Vagina (tissue), 2 donors: ENCODE results near the gene DKK3. TPM values are rescaled to one million over a fixed set of nuclear protein-coding genes. Genes with fewer than 3 reads are reported as not detected.
A peak's percentile ranks its signal among the peaks of the same experiment; 100 is the strongest.

ENCODE experiments used
- DNase-seq, 2 donors: peaks; one replicate each; pipeline ENCODE4 v3.0.0-alpha.2; 2017; ENCODE audit errors: extremely low spot score in 2 of 2
- H3K27ac ChIP-seq: fragments of 200-600 bp; sonication (generic); one replicate; pipeline ENCODE4 v1.5.1; 2019
- H3K27me3 ChIP-seq: fragments of 200-600 bp; sonication (generic); one replicate; pipeline ENCODE4 v1.5.1; 2019
- H3K36me3 ChIP-seq, 2 donors: fragments of 200-600 bp; sonication (generic); one replicate each; pipeline ENCODE4 v1.5.1; 2017 to 2019
- H3K4me1 ChIP-seq: fragments of 200-600 bp; sonication (generic); one replicate; pipeline ENCODE4 v1.5.1; 2019
- H3K4me3 ChIP-seq, 2 donors: fragments of 200-600 bp; sonication (generic); 1 replicate in 1 of 2; 2 replicates in 1 of 2; pipeline ENCODE4 v1.5.1; 2016 to 2019
- H3K9me3 ChIP-seq: fragments of 200-600 bp; sonication (generic); one replicate; pipeline ENCODE4 v1.5.1; 2019
- POLR2A ChIP-seq, 2 donors: fragments of 450-650 bp; IDR thresholded peaks; one replicate each; pipeline ENCODE4 v1.6.1; 2017; ENCODE audit warnings: antibody characterized with exemption in 2 of 2, mild to moderate bottlenecking in 2 of 2, moderate library complexity in 2 of 2
- POLR2AphosphoS5 ChIP-seq, 2 donors: sonication (generic); formaldehyde crosslinking; IDR thresholded peaks; one replicate each; pipeline ENCODE4 v1.9.0; 2017; ENCODE audit warnings: antibody characterized with exemption in 2 of 2, mild to moderate bottlenecking in 2 of 2, low read depth in 1 of 2; ENCODE audit not compliant: insufficient read depth in 1 of 2
- intact Hi-C: fragments of 100-400 bp; cut with DNase I; formaldehyde crosslinking; loops from one replicate; pipeline ENCODE4 v1.15.1; 2023
- total RNA-seq: library from RNA; depleted of rRNA; stranded (reverse); fragments of >200 nt; gene quantifications from one replicate; pipeline ENCODE4 v1.2.3, GENCODE V29; 2016
- TF ChIP-seq, protein P1 (sequence below), 3 experiments: fragments of 450-650 bp in 2 of 3; fragments of 200-600 bp in 1 of 3; sonication (generic) in 1 of 3; IDR thresholded peaks; one replicate each; pipeline ENCODE4 v1.5.1; 2017 to 2019; ENCODE audit warnings: antibody characterized with exemption in 3 of 3, mild to moderate bottlenecking in 2 of 3, moderate library complexity in 2 of 3

DKK3 gene
- total RNA-seq, 1 donor from 2014 or later = 110 TPM

GRCh38 chr11:12046636-12047236 lies 38.3 kb upstream of the DKK3 start:
- H3K27ac ChIP-seq = no peak overlapping the region
- no peaks in the 10 kb centered on the region for H3K9me3 ChIP-seq
- H3K36me3 ChIP-seq = no peaks in the 10 kb centered on the region
- peaks cover 36% of the 10 kb centered on the region for H3K4me1 ChIP-seq
- TF ChIP-seq POLR2A (IDR thresholded peaks at IDR 0.05) (no peak), POLR2AphosphoS5 (IDR thresholded peaks at IDR 0.05; ENCODE audit: insufficient read depth in 1 of 2, low read depth in 1 of 2) (no peak)
- TF ChIP-seq, protein P1, sequence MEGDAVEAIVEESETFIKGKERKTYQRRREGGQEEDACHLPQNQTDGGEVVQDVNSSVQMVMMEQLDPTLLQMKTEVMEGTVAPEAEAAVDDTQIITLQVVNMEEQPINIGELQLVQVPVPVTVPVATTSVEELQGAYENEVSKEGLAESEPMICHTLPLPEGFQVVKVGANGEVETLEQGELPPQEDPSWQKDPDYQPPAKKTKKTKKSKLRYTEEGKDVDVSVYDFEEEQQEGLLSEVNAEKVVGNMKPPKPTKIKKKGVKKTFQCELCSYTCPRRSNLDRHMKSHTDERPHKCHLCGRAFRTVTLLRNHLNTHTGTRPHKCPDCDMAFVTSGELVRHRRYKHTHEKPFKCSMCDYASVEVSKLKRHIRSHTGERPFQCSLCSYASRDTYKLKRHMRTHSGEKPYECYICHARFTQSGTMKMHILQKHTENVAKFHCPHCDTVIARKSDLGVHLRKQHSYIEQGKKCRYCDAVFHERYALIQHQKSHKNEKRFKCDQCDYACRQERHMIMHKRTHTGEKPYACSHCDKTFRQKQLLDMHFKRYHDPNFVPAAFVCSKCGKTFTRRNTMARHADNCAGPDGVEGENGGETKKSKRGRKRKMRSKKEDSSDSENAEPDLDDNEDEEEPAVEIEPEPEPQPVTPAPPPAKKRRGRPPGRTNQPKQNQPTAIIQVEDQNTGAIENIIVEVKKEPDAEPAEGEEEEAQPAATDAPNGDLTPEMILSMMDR (IDR thresholded peaks at IDR 0.05) = no peak
- DNase-seq = peak in 1 of 2 donors; percentile 86
- intact Hi-C loops = loop anchor here (5.0 to 10.0 kb wide), 3 partner anchors 72 to 249 kb away; no protein-coding TSS in a partner anchor
- H3K4me3 ChIP-seq = no peak overlapping the region
- no peaks in the 10 kb centered on the region for H3K27me3 ChIP-seq

DNA sequence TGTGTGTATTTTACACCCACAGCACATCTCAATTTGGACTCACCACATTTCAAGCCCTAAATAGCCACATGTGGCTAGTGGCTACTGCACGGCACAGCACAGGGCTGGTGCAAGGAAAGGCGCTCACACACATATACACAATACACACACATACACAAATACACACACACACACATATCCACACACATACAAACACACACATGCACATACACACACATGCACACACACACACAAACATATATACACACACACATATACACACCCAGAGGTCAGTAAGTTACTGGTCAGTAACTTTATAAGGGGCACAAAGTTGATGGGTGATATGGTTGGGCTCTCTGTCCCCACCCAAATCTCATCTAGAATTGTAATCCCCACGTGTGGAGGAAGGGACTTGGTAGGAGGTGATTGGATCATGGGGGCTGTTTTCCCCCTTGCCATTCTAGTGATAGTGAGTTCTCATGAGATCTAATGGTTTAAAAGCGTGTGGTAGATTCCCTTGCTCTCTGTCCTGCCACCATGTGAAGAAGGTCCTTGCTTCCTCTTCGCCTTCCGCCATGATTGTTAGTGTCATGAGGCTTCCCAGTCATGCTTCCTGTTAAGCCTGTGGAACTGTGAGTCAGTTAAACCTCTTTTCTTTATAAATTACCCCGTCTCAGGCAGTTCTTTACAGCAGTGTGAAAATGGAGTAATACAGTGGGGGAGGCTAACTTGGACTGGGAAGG lies 37.6 kb upstream of the DKK3 start:
- DNase-seq = peak in 1 of 2 donors; percentile 80
- Histone ChIP-seq H3K4me1 (peaks cover 36% of the 10 kb centered on the region), H3K27ac (peak overlapping the region; percentile 12), H3K9me3 (no peaks in the 10 kb centered on the region), H3K4me3 (no peak overlapping the region), H3K27me3 (no peaks in the 10 kb centered on the region), H3K36me3 (no peaks in the 10 kb centered on the region)
- intact Hi-C loops = loop anchor here (5.0 to 10.0 kb wide), 3 partner anchors 71 to 249 kb away; no protein-coding TSS in a partner anchor
- TF ChIP-seq, protein P1 (IDR thresholded peaks at IDR 0.05) = no peak
- TF ChIP-seq POLR2AphosphoS5 (IDR thresholded peaks at IDR 0.05; ENCODE audit: insufficient read depth in 1 of 2, low read depth in 1 of 2) (no peak), POLR2A (IDR thresholded peaks at IDR 0.05) (no peak)

- TF ChIP-seq, protein P1 (IDR thresholded peaks at IDR 0.05) = no peak
- peak in 1 of 2 donors; percentile 42 for TF ChIP-seq POLR2AphosphoS5 (IDR thresholded peaks at IDR 0.05; ENCODE audit: insufficient read depth in 1 of 2, low read depth in 1 of 2)
- DNase-seq = no peak
- no peaks in the 10 kb centered on the region for H3K9me3 ChIP-seq
- H3K4me3 ChIP-seq = no peak overlapping the region
- peak overlapping the region; percentile 65 for H3K27ac ChIP-seq
- H3K4me1 ChIP-seq = peaks cover 23% of the 10 kb centered on the region
- H3K27me3 ChIP-seq = no peaks in the 10 kb centered on the region
- intact Hi-C loops = loop anchor here (5.0 to 10.0 kb wide), 6 partner anchors 70 to 1242 kb away; no protein-coding TSS in a partner anchor
- no peaks in the 10 kb centered on the region for H3K36me3 ChIP-seq
Observed at GRCh38 chr11:12044799-12045198, 36.4 kb upstream of the DKK3 start.

GRCh38 chr11:12043959-12044791 lies 35.7 kb upstream of the DKK3 start:
- intact Hi-C loops = loop anchor here (5.0 to 10.0 kb wide), 4 partner anchors 69 to 1242 kb away; no protein-coding TSS in a partner anchor
- no peak for TF ChIP-seq POLR2A (IDR thresholded peaks at IDR 0.05)
- TF ChIP-seq POLR2AphosphoS5 (IDR thresholded peaks at IDR 0.05; ENCODE audit: insufficient read depth in 1 of 2, low read depth in 1 of 2) = peak; percentile 82 to 85
- TF ChIP-seq, protein P1 (IDR thresholded peaks at IDR 0.05) = peak; percentile 84 to 97 (median 85)
- Histone ChIP-seq H3K27me3 (no peaks in the 10 kb centered on the region), H3K27ac (peak overlapping the region; percentile 65), H3K4me1 (peaks cover 19% of the 10 kb centered on the region), H3K36me3 (no peaks in the 10 kb centered on the region), H3K4me3 (no peak overlapping the region), H3K9me3 (no peaks in the 10 kb centered on the region)
- DNase-seq = peak in 1 of 2 donors; percentile 99
